Measurements from ENCODE around the gene SFMBT2. TPM values are rescaled to one million over a fixed set of nuclear protein-coding genes. Genes with fewer than 3 reads are reported as not detected.

The SFMBT2 gene
- total RNA-seq, 1 experiment from 2014 or later: 1.3 TPM

DNA sequence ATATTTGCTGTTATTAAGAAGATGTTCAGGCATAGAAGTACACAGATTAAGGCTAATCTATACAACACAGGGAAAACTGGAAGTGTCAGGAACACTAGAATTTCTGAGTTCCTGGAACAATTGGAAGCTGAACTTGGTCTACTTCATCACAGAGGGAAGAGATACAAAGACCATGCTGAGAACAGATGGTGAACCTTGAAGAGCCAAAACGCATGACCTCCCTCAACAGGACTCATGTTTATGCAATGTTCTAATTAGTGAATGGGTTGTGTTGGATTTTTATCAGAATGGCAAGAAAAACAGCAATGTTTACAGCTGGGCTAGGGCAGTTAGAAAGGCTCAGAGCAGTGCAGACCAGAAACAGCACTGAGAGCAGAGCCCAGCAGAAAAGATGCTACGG lies 94.9 kb downstream of the SFMBT2 start:
- H3K27me3 ChIP-seq (ENCODE audit: control insufficient read depth, insufficient read depth, low read length): no peaks in the 10 kb centered on the region
- ChIA-PET CTCF (no interaction called here), POLR2A (no interaction called here)
- intact Hi-C loops (cut with micrococcal nuclease; ENCODE audit: unreplicated experiment) (no loop called here), in situ Hi-C loops (cut with HindIII; ENCODE audit: low pct_unique_long_range_greater_than_20kb, low sequenced_read_pairs) (no loop called here)
- no peak overlapping the region for H3K4me3 ChIP-seq (ENCODE audit: low read depth in 2 of 2, low read length in 2 of 2)
- no peaks in the 10 kb centered on the region for H3K9me3 ChIP-seq (ENCODE audit: control insufficient read depth, insufficient read depth, low read depth, low read length)
- H3K4me1 ChIP-seq (ENCODE audit: control insufficient read depth, insufficient read depth, low read length): no peaks in the 10 kb centered on the region; the same call in 1 of the 2 replicates
- DNase-seq (ENCODE audit: low read depth, low spot score) (no peak), ATAC-seq (no peak)
- no TSS peak for BruUV-seq (replicated peaks)
- no peak overlapping the region for H3K27ac ChIP-seq (ENCODE audit: low read length)
- no peaks in the 10 kb centered on the region for H3K36me3 ChIP-seq (ENCODE audit: control insufficient read depth, insufficient read depth, low read length)
- TF ChIP-seq TCF7L2 (IDR thresholded peaks at IDR 0.05; ENCODE audit: low read depth, low read length): no peak
- TF ChIP-seq SIN3A (IDR thresholded peaks at IDR 0.05; ENCODE audit: borderline replicate concordance, insufficient read depth, low read depth, low read length): no peak
- TF ChIP-seq POLR2AphosphoS5 (IDR thresholded peaks at IDR 0.05; ENCODE audit: low read depth, low read length): no peak
- TF ChIP-seq, protein P1, sequence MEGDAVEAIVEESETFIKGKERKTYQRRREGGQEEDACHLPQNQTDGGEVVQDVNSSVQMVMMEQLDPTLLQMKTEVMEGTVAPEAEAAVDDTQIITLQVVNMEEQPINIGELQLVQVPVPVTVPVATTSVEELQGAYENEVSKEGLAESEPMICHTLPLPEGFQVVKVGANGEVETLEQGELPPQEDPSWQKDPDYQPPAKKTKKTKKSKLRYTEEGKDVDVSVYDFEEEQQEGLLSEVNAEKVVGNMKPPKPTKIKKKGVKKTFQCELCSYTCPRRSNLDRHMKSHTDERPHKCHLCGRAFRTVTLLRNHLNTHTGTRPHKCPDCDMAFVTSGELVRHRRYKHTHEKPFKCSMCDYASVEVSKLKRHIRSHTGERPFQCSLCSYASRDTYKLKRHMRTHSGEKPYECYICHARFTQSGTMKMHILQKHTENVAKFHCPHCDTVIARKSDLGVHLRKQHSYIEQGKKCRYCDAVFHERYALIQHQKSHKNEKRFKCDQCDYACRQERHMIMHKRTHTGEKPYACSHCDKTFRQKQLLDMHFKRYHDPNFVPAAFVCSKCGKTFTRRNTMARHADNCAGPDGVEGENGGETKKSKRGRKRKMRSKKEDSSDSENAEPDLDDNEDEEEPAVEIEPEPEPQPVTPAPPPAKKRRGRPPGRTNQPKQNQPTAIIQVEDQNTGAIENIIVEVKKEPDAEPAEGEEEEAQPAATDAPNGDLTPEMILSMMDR (IDR thresholded peaks at IDR 0.05): no peak
- TF ChIP-seq, protein P2, sequence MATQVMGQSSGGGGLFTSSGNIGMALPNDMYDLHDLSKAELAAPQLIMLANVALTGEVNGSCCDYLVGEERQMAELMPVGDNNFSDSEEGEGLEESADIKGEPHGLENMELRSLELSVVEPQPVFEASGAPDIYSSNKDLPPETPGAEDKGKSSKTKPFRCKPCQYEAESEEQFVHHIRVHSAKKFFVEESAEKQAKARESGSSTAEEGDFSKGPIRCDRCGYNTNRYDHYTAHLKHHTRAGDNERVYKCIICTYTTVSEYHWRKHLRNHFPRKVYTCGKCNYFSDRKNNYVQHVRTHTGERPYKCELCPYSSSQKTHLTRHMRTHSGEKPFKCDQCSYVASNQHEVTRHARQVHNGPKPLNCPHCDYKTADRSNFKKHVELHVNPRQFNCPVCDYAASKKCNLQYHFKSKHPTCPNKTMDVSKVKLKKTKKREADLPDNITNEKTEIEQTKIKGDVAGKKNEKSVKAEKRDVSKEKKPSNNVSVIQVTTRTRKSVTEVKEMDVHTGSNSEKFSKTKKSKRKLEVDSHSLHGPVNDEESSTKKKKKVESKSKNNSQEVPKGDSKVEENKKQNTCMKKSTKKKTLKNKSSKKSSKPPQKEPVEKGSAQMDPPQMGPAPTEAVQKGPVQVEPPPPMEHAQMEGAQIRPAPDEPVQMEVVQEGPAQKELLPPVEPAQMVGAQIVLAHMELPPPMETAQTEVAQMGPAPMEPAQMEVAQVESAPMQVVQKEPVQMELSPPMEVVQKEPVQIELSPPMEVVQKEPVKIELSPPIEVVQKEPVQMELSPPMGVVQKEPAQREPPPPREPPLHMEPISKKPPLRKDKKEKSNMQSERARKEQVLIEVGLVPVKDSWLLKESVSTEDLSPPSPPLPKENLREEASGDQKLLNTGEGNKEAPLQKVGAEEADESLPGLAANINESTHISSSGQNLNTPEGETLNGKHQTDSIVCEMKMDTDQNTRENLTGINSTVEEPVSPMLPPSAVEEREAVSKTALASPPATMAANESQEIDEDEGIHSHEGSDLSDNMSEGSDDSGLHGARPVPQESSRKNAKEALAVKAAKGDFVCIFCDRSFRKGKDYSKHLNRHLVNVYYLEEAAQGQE (IDR thresholded peaks at IDR 0.05; ENCODE audit: insufficient read depth in 1 of 2, low read depth in 2 of 2, low read length in 1 of 2): no peak

DNA sequence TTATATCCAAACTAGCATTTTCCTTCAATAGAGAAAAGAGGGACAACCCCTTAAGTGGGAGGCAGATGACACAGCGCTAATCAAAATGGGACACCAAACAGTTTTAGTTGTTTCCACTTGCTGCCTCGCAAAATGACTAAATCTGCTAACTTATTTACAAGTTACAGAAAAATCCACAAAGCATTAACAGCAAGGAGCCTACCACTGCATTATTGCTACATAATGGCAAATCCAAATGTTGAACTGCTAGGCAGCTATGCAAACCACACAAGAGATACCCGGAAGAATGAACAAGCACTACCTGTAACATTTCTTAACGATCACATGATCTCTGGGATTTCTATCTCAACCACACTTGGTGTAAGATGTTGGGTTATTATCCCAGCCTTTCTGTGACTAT lies 96.7 kb downstream of the SFMBT2 start:
- H3K4me3 ChIP-seq (ENCODE audit: low read depth in 2 of 2, low read length in 2 of 2): no peak overlapping the region
- no TSS peak for BruUV-seq (replicated peaks)
- ChIA-PET POLR2A (no interaction called here), CTCF (no interaction called here)
- H3K27me3 ChIP-seq (ENCODE audit: control insufficient read depth, insufficient read depth, low read length): no peaks in the 10 kb centered on the region
- TF ChIP-seq, protein P2 (IDR thresholded peaks at IDR 0.05; ENCODE audit: insufficient read depth in 1 of 2, low read depth in 2 of 2, low read length in 1 of 2): no peak
- TF ChIP-seq SIN3A (IDR thresholded peaks at IDR 0.05; ENCODE audit: borderline replicate concordance, insufficient read depth, low read depth, low read length) (no peak), TCF7L2 (IDR thresholded peaks at IDR 0.05; ENCODE audit: low read depth, low read length) (no peak), POLR2AphosphoS5 (IDR thresholded peaks at IDR 0.05; ENCODE audit: low read depth, low read length) (no peak)
- TF ChIP-seq, protein P1 (IDR thresholded peaks at IDR 0.05): no peak
- in situ Hi-C loops (cut with HindIII; ENCODE audit: low pct_unique_long_range_greater_than_20kb, low sequenced_read_pairs) (no loop called here), intact Hi-C loops (cut with micrococcal nuclease; ENCODE audit: unreplicated experiment) (no loop called here)
- no peaks in the 10 kb centered on the region; the same call in 1 of the 2 replicates for H3K4me1 ChIP-seq (ENCODE audit: control insufficient read depth, insufficient read depth, low read length)
- H3K9me3 ChIP-seq (ENCODE audit: control insufficient read depth, insufficient read depth, low read depth, low read length): no peaks in the 10 kb centered on the region
- H3K27ac ChIP-seq (ENCODE audit: low read length): no peak overlapping the region
- no peaks in the 10 kb centered on the region for H3K36me3 ChIP-seq (ENCODE audit: control insufficient read depth, insufficient read depth, low read length)
- ATAC-seq (no peak), DNase-seq (ENCODE audit: low read depth, low spot score) (no peak)

Measured in Panc1 (cell line).